Measurements from ENCODE around the gene CHRM1.
A peak's percentile ranks its signal among the peaks of the same experiment; 100 is the strongest.

The CHRM1 gene

GRCh38 chr11:62911137-62912130 lies 9.7 kb downstream of the CHRM1 start:
- Histone ChIP-seq H3K4me1 (ENCODE audit: control insufficient read depth, low read depth, low read length) (peaks cover 14% of the 10 kb centered on the region), H3K9ac (ENCODE audit: low read length) (no peak overlapping the region), H3K9me3 (ENCODE audit: control insufficient read depth, low read depth, low read length) (no peaks in the 10 kb centered on the region), H3K27me3 (ENCODE audit: control insufficient read depth, insufficient read depth, low read length) (peaks cover 7% of the 10 kb centered on the region), H3K36me3 (ENCODE audit: control insufficient read depth, low read depth, low read length) (no peaks in the 10 kb centered on the region), H3K27ac (ENCODE audit: low read length) (no peak overlapping the region), H3K4me3 (ENCODE audit: low read length) (no peak overlapping the region)

DNA sequence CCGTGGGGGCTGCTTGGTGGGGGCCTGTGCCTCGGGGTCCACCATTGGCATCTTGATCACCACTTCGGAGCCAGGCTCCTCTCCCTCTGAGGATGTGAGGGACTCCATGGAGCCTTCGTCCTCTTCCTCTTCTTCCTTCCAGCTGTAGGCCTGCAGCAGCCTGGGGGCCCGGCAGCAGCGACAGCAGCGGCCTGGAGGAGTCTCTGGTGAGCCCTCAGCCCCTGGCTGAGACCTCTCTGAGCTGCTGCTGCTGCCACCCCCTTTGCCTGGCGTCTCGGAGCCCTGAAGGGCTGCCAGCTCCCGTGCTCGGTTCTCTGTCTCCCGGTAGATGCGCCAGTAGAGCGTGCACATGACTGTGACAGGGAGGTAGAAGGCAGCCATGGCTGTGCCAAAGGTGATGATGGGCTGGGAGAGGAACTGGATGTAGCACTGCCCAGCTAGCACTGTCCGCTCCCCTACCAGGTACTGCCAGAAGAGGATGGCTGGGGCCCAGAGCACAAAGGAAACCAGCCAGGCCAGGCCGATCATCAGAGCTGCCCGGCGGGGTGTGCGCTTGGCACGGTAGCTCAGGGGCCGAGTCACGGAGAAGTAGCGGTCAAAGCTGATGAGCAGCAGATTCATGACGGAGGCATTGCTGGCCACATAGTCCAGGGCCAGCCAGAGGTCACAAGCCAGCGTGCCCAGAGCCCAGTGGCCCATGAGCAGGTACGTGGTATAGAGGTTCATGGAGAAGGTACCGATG lies 10.9 kb downstream of the CHRM1 start:
- H3K4me1 ChIP-seq (ENCODE audit: control insufficient read depth, low read depth, low read length): peaks cover 17% of the 10 kb centered on the region
- H3K27ac ChIP-seq (ENCODE audit: low read length): no peak overlapping the region
- no peak overlapping the region for H3K9ac ChIP-seq (ENCODE audit: low read length)
- H3K9me3 ChIP-seq (ENCODE audit: control insufficient read depth, low read depth, low read length): no peaks in the 10 kb centered on the region
- H3K27me3 ChIP-seq (ENCODE audit: control insufficient read depth, insufficient read depth, low read length): peaks cover 8% of the 10 kb centered on the region
- no peak overlapping the region for H3K4me3 ChIP-seq (ENCODE audit: low read length)
- no peaks in the 10 kb centered on the region for H3K36me3 ChIP-seq (ENCODE audit: control insufficient read depth, low read depth, low read length)

DNA sequence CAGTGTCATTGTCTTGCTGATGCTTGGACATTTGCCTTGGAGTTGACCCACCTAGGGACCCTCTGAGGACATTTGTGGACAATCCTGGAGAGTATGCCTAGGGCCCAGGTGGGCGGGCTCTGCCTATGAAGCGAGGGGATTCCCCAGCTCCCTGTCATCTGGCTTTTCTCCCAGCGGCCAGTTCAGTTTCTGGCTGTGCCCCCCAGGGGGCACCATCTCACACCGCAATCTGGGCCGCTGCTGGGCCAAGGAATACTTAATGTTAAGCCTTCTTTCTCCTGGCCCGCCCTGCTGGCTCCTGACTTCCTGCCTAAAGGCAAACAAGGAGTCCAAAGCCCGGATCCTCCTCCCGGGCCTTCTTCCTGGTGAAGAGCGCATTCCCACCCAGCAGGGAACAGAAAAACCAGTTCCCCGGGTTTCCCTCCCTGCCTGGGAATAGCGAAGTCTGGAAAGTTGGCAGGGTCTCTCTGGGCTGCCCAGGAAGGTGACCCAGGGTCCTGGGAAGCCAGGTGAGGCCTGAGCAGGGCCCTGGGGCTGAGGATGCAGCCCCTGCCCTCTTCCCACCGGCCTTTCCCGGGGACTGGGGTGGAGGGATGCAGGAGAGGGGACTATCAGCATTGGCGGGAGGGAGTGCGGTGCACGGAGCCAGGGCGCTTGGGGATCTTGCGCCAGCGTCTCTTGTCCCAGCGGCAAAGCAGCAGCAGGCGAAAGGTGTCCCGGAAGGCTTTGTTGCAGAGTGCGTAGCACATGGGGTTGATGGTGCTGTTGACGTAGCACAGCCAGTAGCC lies 11.9 kb downstream of the CHRM1 start:
- no peaks in the 10 kb centered on the region for H3K9me3 ChIP-seq (ENCODE audit: control insufficient read depth, low read depth, low read length)
- peaks cover 8% of the 10 kb centered on the region for H3K27me3 ChIP-seq (ENCODE audit: control insufficient read depth, insufficient read depth, low read length)
- no peaks in the 10 kb centered on the region for H3K36me3 ChIP-seq (ENCODE audit: control insufficient read depth, low read depth, low read length)
- peak overlapping the region; percentile 26 for H3K4me3 ChIP-seq (ENCODE audit: low read length)
- peak overlapping the region; percentile 43 for H3K27ac ChIP-seq (ENCODE audit: low read length)
- H3K9ac ChIP-seq (ENCODE audit: low read length): peak overlapping the region; percentile 34
- peaks cover 17% of the 10 kb centered on the region for H3K4me1 ChIP-seq (ENCODE audit: control insufficient read depth, low read depth, low read length)

- H3K4me1 ChIP-seq (ENCODE audit: control insufficient read depth, low read depth, low read length): peaks cover 17% of the 10 kb centered on the region
- peaks cover 8% of the 10 kb centered on the region for H3K27me3 ChIP-seq (ENCODE audit: control insufficient read depth, insufficient read depth, low read length)
- H3K9me3 ChIP-seq (ENCODE audit: control insufficient read depth, low read depth, low read length): no peaks in the 10 kb centered on the region
- H3K4me3 ChIP-seq (ENCODE audit: low read length): no peak overlapping the region
- H3K27ac ChIP-seq (ENCODE audit: low read length): no peak overlapping the region
- no peaks in the 10 kb centered on the region for H3K36me3 ChIP-seq (ENCODE audit: control insufficient read depth, low read depth, low read length)
- no peak overlapping the region for H3K9ac ChIP-seq (ENCODE audit: low read length)
Observed at GRCh38 chr11:62908468-62909072, 12.6 kb downstream of the CHRM1 start.

- H3K36me3 ChIP-seq (ENCODE audit: control insufficient read depth, low read depth, low read length): no peaks in the 10 kb centered on the region
- H3K9ac ChIP-seq (ENCODE audit: low read length): no peak overlapping the region
- no peaks in the 10 kb centered on the region for H3K9me3 ChIP-seq (ENCODE audit: control insufficient read depth, low read depth, low read length)
- H3K4me1 ChIP-seq (ENCODE audit: control insufficient read depth, low read depth, low read length): peaks cover 17% of the 10 kb centered on the region
- no peak overlapping the region for H3K4me3 ChIP-seq (ENCODE audit: low read length)
- H3K27me3 ChIP-seq (ENCODE audit: control insufficient read depth, insufficient read depth, low read length): peaks cover 8% of the 10 kb centered on the region
- H3K27ac ChIP-seq (ENCODE audit: low read length): no peak overlapping the region
Observed at GRCh38 chr11:62905927-62906531, 15.1 kb downstream of the CHRM1 start.

DNA sequence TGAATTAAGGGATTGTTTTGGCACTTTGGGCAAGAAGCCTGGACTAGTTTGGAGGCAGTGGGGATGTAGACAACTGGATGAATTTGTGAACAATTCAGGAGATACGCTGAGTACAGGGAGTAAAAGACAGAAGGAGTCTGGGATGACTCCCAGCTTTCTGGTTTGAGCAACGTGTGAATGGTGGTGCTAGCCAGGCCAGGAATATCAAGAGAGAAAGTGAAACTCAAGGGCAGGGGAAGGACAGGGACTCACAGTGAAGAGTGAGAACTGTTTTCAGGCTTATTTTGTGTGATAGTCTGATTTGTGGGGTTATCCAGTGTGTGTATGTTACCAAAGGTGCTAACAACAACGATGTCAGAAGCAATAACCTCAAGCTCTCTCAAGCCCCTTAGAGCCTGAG lies 15.9 kb downstream of the CHRM1 start:
- H3K27ac ChIP-seq (ENCODE audit: low read length): no peak overlapping the region
- H3K36me3 ChIP-seq (ENCODE audit: control insufficient read depth, low read depth, low read length): no peaks in the 10 kb centered on the region
- no peaks in the 10 kb centered on the region for H3K9me3 ChIP-seq (ENCODE audit: control insufficient read depth, low read depth, low read length)
- H3K27me3 ChIP-seq (ENCODE audit: control insufficient read depth, insufficient read depth, low read length): peaks cover 8% of the 10 kb centered on the region
- no peak overlapping the region for H3K4me3 ChIP-seq (ENCODE audit: low read length)
- no peak overlapping the region for H3K9ac ChIP-seq (ENCODE audit: low read length)
- peaks cover 17% of the 10 kb centered on the region for H3K4me1 ChIP-seq (ENCODE audit: control insufficient read depth, low read depth, low read length)

DNA sequence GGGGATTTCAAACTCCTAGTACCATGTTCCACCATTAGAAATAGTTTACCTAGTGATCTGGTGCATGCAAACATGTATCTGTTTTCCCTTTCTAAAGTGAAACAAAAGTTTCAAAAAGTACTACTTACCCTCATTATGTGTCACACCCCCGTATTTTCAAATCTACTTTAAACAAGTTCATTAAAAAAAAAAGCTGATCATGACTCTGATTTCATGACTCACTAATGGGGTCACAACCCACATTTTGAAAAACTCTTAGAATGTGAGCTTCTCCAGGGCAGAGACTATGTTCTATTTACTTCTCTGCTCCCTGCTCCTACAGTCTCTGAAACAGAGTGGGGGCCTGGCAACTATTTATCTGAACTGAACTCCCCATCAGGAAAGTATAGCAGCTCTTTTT lies 18.2 kb downstream of the CHRM1 start:
- Histone ChIP-seq H3K27me3 (ENCODE audit: control insufficient read depth, insufficient read depth, low read length) (peaks cover 8% of the 10 kb centered on the region), H3K4me1 (ENCODE audit: control insufficient read depth, low read depth, low read length) (peaks cover 4% of the 10 kb centered on the region), H3K36me3 (ENCODE audit: control insufficient read depth, low read depth, low read length) (no peaks in the 10 kb centered on the region), H3K9ac (ENCODE audit: low read length) (no peak overlapping the region), H3K27ac (ENCODE audit: low read length) (no peak overlapping the region), H3K9me3 (ENCODE audit: control insufficient read depth, low read depth, low read length) (no peaks in the 10 kb centered on the region), H3K4me3 (ENCODE audit: low read length) (no peak overlapping the region)

GRCh38 chr11:62898027-62898426 lies 23.1 kb downstream of the CHRM1 start:
- no peaks in the 10 kb centered on the region for H3K27me3 ChIP-seq (ENCODE audit: control insufficient read depth, insufficient read depth, low read length)
- no peak overlapping the region for H3K9ac ChIP-seq (ENCODE audit: low read length)
- H3K9me3 ChIP-seq (ENCODE audit: control insufficient read depth, low read depth, low read length): no peaks in the 10 kb centered on the region
- H3K27ac ChIP-seq (ENCODE audit: low read length): no peak overlapping the region
- no peaks in the 10 kb centered on the region for H3K36me3 ChIP-seq (ENCODE audit: control insufficient read depth, low read depth, low read length)
- no peak overlapping the region for H3K4me3 ChIP-seq (ENCODE audit: low read length)
- H3K4me1 ChIP-seq (ENCODE audit: control insufficient read depth, low read depth, low read length): peaks cover 5% of the 10 kb centered on the region

- H3K4me1 ChIP-seq (ENCODE audit: control insufficient read depth, low read depth, low read length): peaks cover 5% of the 10 kb centered on the region
- H3K4me3 ChIP-seq (ENCODE audit: low read length): no peak overlapping the region
- no peak overlapping the region for H3K9ac ChIP-seq (ENCODE audit: low read length)
- no peak overlapping the region for H3K27ac ChIP-seq (ENCODE audit: low read length)
- H3K36me3 ChIP-seq (ENCODE audit: control insufficient read depth, low read depth, low read length): no peaks in the 10 kb centered on the region
- no peaks in the 10 kb centered on the region for H3K9me3 ChIP-seq (ENCODE audit: control insufficient read depth, low read depth, low read length)
- no peaks in the 10 kb centered on the region for H3K27me3 ChIP-seq (ENCODE audit: control insufficient read depth, insufficient read depth, low read length)
Observed at GRCh38 chr11:62897311-62897710, 23.9 kb downstream of the CHRM1 start.

DNA sequence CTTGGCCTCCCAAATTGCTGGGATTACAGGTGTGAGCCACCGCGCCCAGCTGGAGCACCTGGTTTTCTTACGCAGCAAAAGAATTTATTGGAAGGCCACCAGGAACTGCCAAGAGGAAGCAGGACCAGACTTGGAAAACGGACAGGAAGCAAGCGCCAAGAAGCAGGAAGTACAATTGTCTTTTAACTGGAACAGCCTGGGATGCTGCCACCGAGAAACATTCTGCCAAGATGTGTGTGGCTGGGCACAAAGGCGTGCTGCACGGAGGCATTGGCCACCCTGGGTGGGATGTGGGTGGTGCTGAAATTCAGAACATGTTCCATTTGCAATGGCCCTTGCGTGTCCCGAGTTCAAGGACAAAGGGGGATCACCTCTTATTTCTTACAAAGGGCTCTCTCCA lies 25.1 kb downstream of the CHRM1 start:
- Histone ChIP-seq H3K9me3 (ENCODE audit: control insufficient read depth, low read depth, low read length) (no peaks in the 10 kb centered on the region), H3K4me1 (ENCODE audit: control insufficient read depth, low read depth, low read length) (peaks cover 5% of the 10 kb centered on the region), H3K27ac (ENCODE audit: low read length) (no peak overlapping the region), H3K27me3 (ENCODE audit: control insufficient read depth, insufficient read depth, low read length) (no peaks in the 10 kb centered on the region), H3K9ac (ENCODE audit: low read length) (no peak overlapping the region), H3K36me3 (ENCODE audit: control insufficient read depth, low read depth, low read length) (no peaks in the 10 kb centered on the region), H3K4me3 (ENCODE audit: low read length) (no peak overlapping the region)
